Measurements from ENCODE around the gene DOCK1.

The DOCK1 gene

DNA sequence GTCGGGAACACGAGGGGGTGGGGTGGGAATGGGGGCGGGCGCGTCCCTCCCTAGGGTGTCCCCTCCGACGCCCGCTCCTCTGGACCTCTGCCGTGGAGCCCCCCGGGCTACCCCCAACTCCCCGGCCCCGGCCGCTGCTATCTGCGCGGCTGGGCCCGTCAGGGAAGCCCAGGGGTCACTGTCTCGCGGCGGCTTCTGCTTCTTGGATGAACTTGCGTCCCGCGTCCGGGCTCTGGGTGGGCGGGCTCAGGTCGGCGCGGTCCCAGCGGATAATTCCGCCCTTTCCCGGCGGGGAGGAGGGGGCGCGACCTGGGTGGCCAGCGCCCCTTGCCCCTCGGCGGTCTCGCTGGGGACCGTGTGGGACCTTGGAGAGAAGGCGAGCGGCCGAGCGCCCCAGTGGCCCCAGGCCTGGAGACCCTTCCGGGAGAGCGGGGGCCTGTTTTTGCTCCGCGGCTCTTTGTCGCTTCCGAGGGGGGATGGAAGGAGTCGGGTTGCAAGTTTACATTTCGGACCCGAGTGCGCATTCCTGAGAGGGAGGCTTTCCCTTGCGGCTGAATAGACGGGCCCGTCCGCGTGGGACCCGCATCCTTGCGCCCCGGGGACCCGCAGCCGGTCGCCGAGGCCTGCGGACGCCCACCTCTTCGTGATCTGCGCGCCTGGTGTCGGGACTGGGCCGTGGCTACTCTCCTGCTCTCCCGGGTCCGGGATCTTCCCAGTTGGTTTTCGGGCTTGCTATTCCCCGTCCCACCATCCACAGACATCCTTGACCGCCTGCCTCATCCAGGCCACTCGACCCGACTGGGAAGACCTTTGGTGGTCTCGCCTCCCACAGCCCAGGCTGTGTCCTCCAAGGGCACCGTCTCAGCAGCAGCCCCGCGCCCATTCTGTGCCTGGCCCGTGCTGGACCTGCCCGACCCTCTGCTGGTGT, 812 bp downstream of the DOCK1 start:
- TF ChIP-seq, protein P1, sequence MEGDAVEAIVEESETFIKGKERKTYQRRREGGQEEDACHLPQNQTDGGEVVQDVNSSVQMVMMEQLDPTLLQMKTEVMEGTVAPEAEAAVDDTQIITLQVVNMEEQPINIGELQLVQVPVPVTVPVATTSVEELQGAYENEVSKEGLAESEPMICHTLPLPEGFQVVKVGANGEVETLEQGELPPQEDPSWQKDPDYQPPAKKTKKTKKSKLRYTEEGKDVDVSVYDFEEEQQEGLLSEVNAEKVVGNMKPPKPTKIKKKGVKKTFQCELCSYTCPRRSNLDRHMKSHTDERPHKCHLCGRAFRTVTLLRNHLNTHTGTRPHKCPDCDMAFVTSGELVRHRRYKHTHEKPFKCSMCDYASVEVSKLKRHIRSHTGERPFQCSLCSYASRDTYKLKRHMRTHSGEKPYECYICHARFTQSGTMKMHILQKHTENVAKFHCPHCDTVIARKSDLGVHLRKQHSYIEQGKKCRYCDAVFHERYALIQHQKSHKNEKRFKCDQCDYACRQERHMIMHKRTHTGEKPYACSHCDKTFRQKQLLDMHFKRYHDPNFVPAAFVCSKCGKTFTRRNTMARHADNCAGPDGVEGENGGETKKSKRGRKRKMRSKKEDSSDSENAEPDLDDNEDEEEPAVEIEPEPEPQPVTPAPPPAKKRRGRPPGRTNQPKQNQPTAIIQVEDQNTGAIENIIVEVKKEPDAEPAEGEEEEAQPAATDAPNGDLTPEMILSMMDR (IDR thresholded peaks at IDR 0.05; ENCODE audit: extremely low read depth, missing control alignments), result no peak
- no peak for DNase-seq (ENCODE audit: low spot score)

DNA sequence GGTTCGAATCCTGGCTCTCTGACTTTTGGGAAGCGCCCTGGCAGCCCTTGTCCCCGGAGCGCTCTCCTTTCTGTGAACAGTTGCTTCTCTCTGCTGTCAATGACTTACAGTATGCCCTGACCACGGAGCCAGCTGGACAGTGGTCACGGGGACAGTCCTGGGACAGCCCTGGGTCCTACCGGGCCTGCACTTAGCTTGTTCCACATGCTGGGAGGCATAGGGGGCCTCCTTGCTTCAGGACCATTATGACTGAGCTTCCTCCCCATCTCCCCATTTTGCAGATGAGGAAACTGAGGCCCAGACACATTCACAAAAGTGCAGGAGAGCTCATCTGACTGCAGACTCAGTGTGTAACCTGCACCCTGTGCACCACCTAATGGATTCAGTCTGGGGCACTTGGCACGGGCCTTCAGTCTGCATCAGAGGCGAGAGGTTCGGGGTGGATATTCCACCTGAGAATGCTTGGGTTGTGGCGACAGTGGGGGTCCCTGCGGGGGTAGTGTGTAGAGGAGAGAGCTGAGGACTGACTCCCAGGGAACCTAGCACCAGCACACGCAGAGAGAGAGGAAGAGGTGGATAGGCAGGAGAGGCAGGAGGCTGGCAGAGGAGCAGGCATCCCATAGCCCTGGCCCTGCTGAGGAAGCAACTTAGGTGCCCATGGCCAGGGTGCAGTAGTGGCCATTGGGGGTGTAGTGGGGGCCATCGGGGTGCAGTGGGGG, 1.6 kb downstream of the DOCK1 start:
- no peak for DNase-seq (ENCODE audit: low spot score)
- TF ChIP-seq, protein P1 (IDR thresholded peaks at IDR 0.05; ENCODE audit: extremely low read depth, missing control alignments), result no peak

DNA sequence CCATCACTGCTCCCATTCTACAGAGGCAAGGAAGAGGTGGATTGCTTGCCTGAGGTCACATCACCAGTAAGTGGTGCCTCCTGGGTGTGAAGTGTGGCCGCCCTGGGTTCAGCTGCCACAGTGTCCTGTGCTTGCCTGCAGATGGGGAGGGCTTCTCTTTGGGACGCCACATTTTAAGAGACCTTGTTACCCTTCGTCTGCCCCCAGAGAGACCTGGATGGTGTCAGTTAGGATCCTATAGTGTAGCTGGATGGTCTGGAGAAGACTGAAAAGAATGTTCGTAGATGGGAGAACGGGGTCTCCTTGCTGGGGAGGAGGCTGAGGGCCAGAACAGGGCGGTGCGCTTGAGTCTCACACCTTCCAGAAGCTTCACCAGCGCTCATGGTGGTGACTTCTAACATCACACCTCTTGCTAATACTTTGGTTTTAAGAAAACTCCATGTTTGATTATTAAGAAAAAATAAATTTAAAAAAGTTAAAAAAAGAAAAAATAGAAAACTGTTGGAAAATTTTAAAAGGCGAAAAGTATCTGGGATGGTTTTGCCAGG, 2.3 kb downstream of the DOCK1 start:
- TF ChIP-seq, protein P1 (IDR thresholded peaks at IDR 0.05; ENCODE audit: extremely low read depth, missing control alignments), result no peak
- DNase-seq (ENCODE audit: low spot score), result no peak

DNA sequence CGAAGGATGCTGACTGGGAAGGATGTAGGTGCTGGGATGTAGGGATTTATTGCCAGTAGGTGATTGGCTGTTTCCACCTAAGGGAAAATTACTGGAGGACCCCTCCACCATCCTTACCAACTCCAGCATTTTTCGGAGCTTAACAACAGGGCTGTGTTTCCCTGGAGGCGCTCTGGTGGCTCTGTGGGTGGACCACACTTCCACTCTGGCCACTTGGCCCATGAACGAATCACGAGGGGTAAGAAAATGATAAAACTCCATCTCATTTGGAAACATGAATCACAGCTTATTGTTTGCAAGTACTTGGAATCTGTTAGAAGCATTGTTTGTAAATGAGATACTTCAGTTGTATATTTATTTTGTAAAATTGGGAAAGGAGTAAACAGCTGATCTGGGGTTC, 3.0 kb downstream of the DOCK1 start:
- no peak for DNase-seq (ENCODE audit: low spot score)
- TF ChIP-seq, protein P1 (IDR thresholded peaks at IDR 0.05; ENCODE audit: extremely low read depth, missing control alignments), result no peak

DNA sequence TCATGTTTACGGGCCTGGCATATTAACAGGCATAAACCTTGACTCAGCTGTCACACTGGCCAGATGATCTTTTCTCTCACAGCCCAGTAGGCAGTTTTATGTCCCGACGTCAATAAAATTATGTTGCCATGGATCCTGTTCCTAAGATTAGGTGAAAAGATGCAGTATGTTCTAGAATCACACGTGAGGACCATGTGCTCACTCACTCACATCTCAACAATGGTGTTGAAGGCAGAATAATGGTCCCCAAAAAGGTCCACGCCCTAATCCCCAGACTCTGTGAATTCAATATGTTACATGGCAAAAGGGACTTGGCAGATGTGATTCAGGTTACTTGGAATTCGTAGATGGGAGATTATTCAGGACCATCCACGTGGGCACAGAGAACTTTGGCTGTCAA, 3.5 kb downstream of the DOCK1 start:
- TF ChIP-seq, protein P1 (IDR thresholded peaks at IDR 0.05; ENCODE audit: extremely low read depth, missing control alignments), result no peak

DNA sequence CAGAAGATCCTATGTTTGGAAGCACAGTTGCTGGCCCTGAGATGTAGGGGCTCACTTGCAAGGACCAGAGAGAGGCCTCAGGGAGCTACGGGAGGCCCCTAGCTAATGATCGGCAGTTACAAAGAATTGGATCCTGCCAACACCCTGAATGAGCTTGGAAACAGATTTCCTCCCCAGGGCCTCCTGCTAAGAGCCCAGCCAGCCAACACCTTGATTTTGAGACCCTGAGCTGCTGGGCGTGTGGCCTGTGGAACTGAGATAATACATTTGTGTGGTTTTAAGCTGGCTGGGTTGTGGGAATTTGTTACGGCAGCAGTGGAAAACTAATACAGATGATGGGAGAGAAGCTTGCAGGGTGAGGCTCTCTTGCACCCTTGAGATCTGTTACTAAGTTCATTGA, 3.9 kb downstream of the DOCK1 start:
- no peak for DNase-seq (ENCODE audit: low spot score)
- TF ChIP-seq, protein P1 (IDR thresholded peaks at IDR 0.05; ENCODE audit: extremely low read depth, missing control alignments), result no peak

More for the DNA sequence above, 3.5 kb downstream of the DOCK1 start:
- no peak for DNase-seq (ENCODE audit: low spot score)

DNA sequence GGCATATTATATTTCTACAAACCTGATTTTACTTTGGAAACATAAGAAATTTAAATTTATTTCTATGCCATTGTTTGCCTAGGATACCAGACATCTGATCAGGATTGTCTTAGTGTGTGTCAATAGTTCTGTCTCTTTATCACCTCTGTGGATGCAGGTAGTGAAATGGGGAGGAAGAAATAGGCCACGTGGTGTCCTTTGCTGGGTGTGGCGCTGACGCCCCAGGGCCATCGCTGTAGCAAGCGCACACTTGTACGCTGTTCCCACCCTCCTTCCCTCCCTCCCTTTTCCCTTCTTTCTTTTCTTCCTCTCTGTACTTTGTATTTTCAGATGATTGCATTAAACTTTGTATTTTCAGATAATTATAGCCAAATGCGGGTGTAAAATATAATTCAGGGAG, 5.0 kb downstream of the DOCK1 start:
- TF ChIP-seq, protein P1 (IDR thresholded peaks at IDR 0.05; ENCODE audit: extremely low read depth, missing control alignments), result no peak
- no peak for DNase-seq (ENCODE audit: low spot score)
